ENCODE data around the gene RINT1. TPM values are rescaled to one million over a fixed set of nuclear protein-coding genes. Genes with fewer than 3 reads are reported as not detected.

Gene RINT1
- polyA plus RNA-seq, 2 of the 4 experiments (the other 2 are of a cell fraction), result 26.3 to 34.9 TPM

GRCh38 chr7:105590793-105591192 lies 58.8 kb downstream of the RINT1 start:
- Histone ChIP-seq H3K27ac (no peak overlapping the region), H3K4me2 (no peak overlapping the region), H3K9me3 (no peaks in the 10 kb centered on the region), H3K4me1 (no peaks in the 10 kb centered on the region), H3K4me3 (no peak overlapping the region)
- WGBS (ENCODE audit: missing lambda C conversion rate), result 45% methylated on average over 5 of the region's 5 CpGs
- TF ChIP-seq NPAS2 (CRISPR knock-in tag; IDR thresholded peaks at IDR 0.05; ENCODE audit: borderline replicate concordance) (no peak), JUNB (IDR thresholded peaks at IDR 0.05) (no peak), PBX3 (IDR thresholded peaks at IDR 0.05) (no peak), RFX5 (IDR thresholded peaks at IDR 0.05) (no peak), POLR2AphosphoS2 (conservative IDR thresholded peaks at IDR 0.05; ENCODE audit: low read length) (no peak), ZSCAN20 (CRISPR knock-in tag; IDR thresholded peaks at IDR 0.05) (no peak), GATA3 (IDR thresholded peaks at IDR 0.05; ENCODE audit: borderline replicate concordance) (no peak), ZNF302 (CRISPR knock-in tag; IDR thresholded peaks at IDR 0.05) (no peak), USF2 (IDR thresholded peaks at IDR 0.05) (no peak), ZC3H11A (IDR thresholded peaks at IDR 0.05) (no peak), HDAC2 (IDR thresholded peaks at IDR 0.05) (no peak), KDM5A (IDR thresholded peaks at IDR 0.05) (no peak)
- TF ChIP-seq, protein P1, sequence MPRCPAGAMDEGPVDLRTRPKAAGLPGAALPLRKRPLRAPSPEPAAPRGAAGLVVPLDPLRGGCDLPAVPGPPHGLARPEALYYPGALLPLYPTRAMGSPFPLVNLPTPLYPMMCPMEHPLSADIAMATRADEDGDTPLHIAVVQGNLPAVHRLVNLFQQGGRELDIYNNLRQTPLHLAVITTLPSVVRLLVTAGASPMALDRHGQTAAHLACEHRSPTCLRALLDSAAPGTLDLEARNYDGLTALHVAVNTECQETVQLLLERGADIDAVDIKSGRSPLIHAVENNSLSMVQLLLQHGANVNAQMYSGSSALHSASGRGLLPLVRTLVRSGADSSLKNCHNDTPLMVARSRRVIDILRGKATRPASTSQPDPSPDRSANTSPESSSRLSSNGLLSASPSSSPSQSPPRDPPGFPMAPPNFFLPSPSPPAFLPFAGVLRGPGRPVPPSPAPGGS (IDR thresholded peaks at IDR 0.05), result no peak
- TF ChIP-seq, protein P2, sequence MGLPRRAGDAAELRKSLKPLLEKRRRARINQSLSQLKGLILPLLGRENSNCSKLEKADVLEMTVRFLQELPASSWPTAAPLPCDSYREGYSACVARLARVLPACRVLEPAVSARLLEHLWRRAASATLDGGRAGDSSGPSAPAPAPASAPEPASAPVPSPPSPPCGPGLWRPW (IDR thresholded peaks at IDR 0.05), result no peak
- TF ChIP-seq, protein P3, sequence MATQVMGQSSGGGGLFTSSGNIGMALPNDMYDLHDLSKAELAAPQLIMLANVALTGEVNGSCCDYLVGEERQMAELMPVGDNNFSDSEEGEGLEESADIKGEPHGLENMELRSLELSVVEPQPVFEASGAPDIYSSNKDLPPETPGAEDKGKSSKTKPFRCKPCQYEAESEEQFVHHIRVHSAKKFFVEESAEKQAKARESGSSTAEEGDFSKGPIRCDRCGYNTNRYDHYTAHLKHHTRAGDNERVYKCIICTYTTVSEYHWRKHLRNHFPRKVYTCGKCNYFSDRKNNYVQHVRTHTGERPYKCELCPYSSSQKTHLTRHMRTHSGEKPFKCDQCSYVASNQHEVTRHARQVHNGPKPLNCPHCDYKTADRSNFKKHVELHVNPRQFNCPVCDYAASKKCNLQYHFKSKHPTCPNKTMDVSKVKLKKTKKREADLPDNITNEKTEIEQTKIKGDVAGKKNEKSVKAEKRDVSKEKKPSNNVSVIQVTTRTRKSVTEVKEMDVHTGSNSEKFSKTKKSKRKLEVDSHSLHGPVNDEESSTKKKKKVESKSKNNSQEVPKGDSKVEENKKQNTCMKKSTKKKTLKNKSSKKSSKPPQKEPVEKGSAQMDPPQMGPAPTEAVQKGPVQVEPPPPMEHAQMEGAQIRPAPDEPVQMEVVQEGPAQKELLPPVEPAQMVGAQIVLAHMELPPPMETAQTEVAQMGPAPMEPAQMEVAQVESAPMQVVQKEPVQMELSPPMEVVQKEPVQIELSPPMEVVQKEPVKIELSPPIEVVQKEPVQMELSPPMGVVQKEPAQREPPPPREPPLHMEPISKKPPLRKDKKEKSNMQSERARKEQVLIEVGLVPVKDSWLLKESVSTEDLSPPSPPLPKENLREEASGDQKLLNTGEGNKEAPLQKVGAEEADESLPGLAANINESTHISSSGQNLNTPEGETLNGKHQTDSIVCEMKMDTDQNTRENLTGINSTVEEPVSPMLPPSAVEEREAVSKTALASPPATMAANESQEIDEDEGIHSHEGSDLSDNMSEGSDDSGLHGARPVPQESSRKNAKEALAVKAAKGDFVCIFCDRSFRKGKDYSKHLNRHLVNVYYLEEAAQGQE (IDR thresholded peaks at IDR 0.05), result no peak
- FAIRE-seq, result no peak
- CTCF ChIA-PET, result interaction anchor here (1.1 to 2.4 kb wide), 3 partner anchors 8 to 607 kb away, joined by 4 to 28 read pairs (median 6); no protein-coding TSS in a partner anchor
- no peak for DNase-seq (ENCODE audit: low read depth in 1 of 2, low spot score in 1 of 2)
- no peak for ATAC-seq
- POLR2A ChIA-PET, result no interaction called here

- no peak overlapping the region for H3K4me3 ChIP-seq
- 52% methylated on average over 2 of the region's 2 CpGs for WGBS (ENCODE audit: missing lambda C conversion rate)
- ATAC-seq (no peak), FAIRE-seq (no peak), DNase-seq (ENCODE audit: low read depth in 1 of 2, low spot score in 1 of 2) (no peak)
- H3K9me3 ChIP-seq, result no peaks in the 10 kb centered on the region
- no peak overlapping the region for H3K27ac ChIP-seq
- CTCF ChIA-PET, result interaction anchor here (1.0 to 1.6 kb wide), 5 partner anchors 12 to 192 kb away, joined by 3 to 5 read pairs (median 5); partner anchors contain the start of gene RINT1
- H3K4me1 ChIP-seq, result no peaks in the 10 kb centered on the region
- H3K4me2 ChIP-seq, result no peak overlapping the region
- POLR2A ChIA-PET, result no interaction called here
- TF ChIP-seq NPAS2 (CRISPR knock-in tag; IDR thresholded peaks at IDR 0.05; ENCODE audit: borderline replicate concordance) (no peak), BHLHE40 (IDR thresholded peaks at IDR 0.05; ENCODE audit: low read depth, low read length) (no peak)
Observed at GRCh38 chr7:105591522-105591921, 59.5 kb downstream of the RINT1 start.

DNA sequence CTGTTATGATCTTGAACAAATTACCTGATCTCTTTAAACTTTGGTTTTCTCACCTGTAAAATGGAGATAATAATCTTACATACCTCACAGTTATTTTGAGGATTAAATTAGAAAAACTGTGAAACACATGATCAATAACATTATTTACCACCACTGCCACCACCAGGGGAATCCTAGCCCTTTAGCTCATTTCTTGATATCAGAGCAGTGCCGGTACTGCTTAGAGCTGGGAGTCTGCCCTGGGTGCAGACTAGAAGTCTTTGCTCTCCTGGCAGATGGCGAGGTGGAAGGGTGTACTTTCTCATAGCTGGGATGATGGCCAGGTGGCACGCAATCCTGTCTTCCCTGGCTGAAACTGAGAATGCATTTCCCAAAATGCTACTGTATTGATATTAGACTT lies 62.0 kb downstream of the RINT1 start:
- DNase-seq (ENCODE audit: low read depth in 1 of 2, low spot score in 1 of 2), result no peak
- WGBS (ENCODE audit: missing lambda C conversion rate), result 69% methylated on average over 3 of the region's 3 CpGs
- POLR2A ChIA-PET, result no interaction called here
- no peaks in the 10 kb centered on the region for H3K4me1 ChIP-seq
- H3K27ac ChIP-seq, result no peak overlapping the region
- ATAC-seq, result peak in 1 of 2 experiments; percentile 37; a peak in 2 of 6 replicates
- no peak overlapping the region for H3K4me3 ChIP-seq
- CTCF ChIA-PET, result interaction anchor here (1.0 to 1.7 kb wide), 2 partner anchors 12 to 449 kb away, joined by 3 to 4 read pairs; partner anchors contain the start of gene EFCAB10
- H3K4me2 ChIP-seq, result no peak overlapping the region
- no peaks in the 10 kb centered on the region for H3K9me3 ChIP-seq
- FAIRE-seq, result no peak
- TF ChIP-seq FOXS1 (CRISPR knock-in tag; IDR thresholded peaks at IDR 0.05) (no peak), RCOR1 (IDR thresholded peaks at IDR 0.05; ENCODE audit: low read depth, low read length) (no peak), SREBF2 (IDR thresholded peaks at IDR 0.05) (no peak), POLR2AphosphoS2 (conservative IDR thresholded peaks at IDR 0.05; ENCODE audit: low read length) (no peak), NR3C1 (IDR thresholded peaks at IDR 0.05) (no peak), PHF8 (IDR thresholded peaks at IDR 0.05; ENCODE audit: borderline replicate concordance, low read depth) (no peak), RFX5 (IDR thresholded peaks at IDR 0.05) (no peak), E2F6 (IDR thresholded peaks at IDR 0.05; ENCODE audit: borderline replicate concordance, low read depth) (no peak), TP53 (CRISPR knock-in tag; IDR thresholded peaks at IDR 0.05) (no peak), POLR2A (IDR thresholded peaks at IDR 0.05; ENCODE audit: low read length) (no peak), ZC3H11A (IDR thresholded peaks at IDR 0.05) (no peak)
